Anterior cingulate cortex (tissue), 58 donors: ENCODE data around the gene FZR1.
"Not testable (repeated sequence)": the region's sequence is repeated elsewhere in the genome, so short reads cannot be mapped to it uniquely, and the experiment has no call there.

Source experiments
- DNase-seq, 58 donors: peaks; one replicate each; lab custom pipeline; 2025; lab: John Stamatoyannopoulos, UW

The FZR1 gene

DNA sequence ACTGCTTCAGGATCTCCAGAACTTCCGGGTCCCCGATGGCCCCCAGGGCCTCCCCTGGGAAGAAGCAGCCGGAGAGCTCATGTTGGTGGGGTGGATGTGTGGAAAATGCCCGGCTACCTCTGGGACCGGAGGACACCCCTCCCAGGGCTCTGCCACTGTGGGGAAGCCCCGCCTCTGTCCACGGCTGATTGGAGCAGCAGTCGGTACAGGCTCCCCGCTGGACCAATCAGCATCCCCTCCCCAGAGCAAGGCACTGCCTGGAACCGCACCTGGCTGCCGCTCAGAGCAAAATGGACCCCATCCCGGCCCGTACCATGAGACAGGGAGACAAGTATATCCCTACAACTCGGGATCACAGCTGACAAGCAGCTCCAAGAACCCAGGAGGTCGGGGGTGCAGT lies 12.1 kb upstream of the FZR1 start:
- DNase-seq, result peak in 56 of 58 donors; percentile 15 to 98 (median 82)

- DNase-seq, result peak in 1 of 58 donors; percentile 37
These were observed 11.6 kb upstream of the FZR1 start for GRCh38 chr19:3494559-3494958.

DNA sequence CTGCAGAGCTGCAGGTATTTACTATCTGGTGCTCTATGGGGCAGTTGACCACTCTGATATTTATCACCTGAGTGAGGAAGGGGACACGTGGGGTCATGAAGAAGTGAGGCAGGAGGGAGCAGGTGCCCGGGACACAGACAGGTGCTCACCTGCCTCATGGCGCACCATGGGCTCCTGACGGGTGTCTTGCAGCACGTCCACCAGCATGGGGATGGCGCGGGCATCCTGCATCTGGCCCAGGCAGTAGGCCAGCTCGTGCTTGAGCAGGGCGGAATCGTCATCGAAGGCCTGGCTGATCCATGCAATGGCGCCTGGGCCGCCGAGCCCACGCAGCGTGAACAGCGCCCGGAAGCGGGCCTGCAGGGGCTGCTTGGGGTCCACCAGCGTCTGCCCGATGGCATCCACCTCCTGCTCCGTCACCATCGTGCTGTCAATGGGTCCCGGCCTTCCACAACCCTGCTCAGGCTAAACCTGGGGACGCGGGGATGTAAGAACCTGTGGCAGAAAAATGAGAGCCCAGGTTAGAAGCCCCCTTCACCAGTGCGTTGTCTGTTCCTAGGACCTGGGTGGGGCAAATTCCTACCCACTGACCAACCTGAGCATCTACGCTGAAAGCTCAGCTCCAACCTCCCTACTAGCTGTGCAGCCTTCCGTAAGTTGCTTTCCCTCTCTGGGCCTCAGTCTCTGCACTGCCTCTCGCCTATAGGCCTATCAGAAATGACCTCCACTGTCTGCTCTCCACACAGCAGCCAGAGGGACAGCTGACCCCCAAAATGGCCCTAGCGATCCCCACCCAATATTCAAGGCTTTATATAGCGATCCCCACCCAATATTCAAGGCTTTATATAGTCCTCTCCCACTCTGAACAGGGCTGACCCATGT lies 9.5 kb upstream of the FZR1 start:
- no peak for DNase-seq

DNA sequence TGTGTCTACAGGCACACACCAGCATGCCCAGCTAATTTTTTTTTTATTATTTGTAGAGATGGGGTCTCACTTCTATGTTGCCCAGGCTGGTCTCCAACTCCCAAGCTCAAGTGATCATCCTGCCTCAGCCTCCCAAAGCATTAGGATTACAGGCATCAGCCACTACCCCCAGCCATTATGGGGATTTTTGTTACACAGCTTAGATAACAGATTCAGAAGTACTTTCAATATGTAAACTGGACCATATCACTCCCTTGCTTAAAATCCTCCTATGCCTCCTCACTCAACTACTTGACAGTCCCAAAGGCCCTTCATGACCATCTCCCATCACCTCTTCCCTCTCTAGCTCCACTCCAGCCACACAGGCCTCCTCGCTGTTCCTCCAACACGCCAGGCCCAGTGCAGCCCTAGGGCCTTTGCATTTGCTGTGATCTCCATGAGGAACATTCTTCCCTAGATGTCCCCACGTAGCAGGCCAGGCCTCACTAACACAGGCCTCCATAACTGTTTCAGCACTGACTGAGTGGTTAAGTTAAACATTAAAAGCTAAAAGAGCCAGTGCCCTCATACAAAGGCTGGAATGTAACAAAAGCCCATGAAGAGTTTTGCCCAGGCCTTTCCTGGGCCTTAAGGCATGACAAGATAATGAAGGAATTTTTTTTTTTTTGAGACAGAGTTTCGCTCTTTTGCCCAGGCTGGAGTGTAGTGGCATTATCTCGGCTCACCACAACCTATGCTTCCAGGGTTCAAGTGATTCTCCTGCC lies 8.2 kb upstream of the FZR1 start:
- no peak for DNase-seq

- no peak for DNase-seq
These were observed 6.2 kb upstream of the FZR1 start for GRCh38 chr19:3499738-3500428.

GRCh38 chr19:3500429-3501101 lies 5.5 kb upstream of the FZR1 start, which contains the start of gene DOHH:
Gene DOHH (minus strand): TSS chr19:3500674. CDS start chr19:3496814, 3,860 bp downstream.
- DNase-seq, result peak; percentile 69 to 99 (median 92)

- DNase-seq, result no peak
These were observed 4.3 kb upstream of the FZR1 start for GRCh38 chr19:3501780-3502179.

GRCh38 chr19:3503036-3503572 lies 3.0 kb upstream of the FZR1 start:
- no peak for DNase-seq

- DNase-seq, result no peak
These were observed 1.4 kb upstream of the FZR1 start for GRCh38 chr19:3504735-3505134.

DNA sequence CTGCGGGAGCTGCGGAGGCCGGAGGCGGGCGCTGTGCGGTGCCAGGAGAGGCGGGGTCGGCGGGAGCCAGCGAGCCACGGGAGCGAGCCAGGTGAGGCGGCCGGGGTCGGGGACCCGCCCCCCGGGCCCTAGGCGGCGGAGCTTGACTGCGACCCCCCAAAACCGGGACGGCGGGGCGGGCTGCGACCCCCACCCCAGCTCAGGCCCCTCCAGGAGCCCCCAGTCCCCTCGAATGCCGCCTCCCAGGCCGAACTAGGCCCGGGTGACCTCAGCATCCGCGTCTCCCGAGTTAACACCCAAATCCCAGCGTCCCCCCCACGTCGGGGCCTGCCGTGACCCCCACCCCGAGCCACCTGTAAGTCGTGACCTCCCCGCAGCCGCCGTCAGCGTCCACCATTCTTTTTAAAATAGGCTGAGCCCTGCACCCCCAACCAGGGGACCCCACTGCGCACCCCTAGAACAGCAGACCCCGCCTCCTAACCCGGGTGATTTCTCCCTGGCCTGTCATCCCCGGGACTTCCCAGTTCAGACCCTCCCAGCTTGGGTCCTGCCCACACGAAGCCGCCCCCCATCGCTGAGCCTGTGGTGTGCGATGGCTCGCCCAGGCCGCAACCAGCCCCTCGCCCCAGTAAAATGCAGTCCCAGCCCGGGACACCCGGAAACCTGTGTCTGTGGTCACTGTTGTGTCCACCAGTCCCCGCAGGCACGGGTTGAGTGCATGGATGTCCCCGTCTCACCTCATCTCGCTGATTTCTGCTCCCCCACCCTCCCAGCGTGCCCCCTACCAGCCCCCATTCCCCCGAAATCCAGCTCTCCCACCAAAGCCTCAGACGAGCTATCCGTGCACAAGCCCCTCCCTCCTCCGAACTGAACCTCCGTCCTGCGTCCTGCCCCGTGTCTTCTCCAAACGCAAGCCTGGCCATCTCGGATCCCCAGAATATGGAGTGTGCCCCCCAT lies 551 bp downstream of the FZR1 start:
- peak in 9 of 58 donors; percentile 11 to 70 (median 42) for DNase-seq

- DNase-seq, result peak in 12 of 58 donors; percentile 7 to 46 (median 25)
These were observed 1.4 kb downstream of the FZR1 start for GRCh38 chr19:3507371-3508120.

GRCh38 chr19:3508121-3508661 lies 2.1 kb downstream of the FZR1 start:
- not testable (repeated sequence) for DNase-seq

DNA sequence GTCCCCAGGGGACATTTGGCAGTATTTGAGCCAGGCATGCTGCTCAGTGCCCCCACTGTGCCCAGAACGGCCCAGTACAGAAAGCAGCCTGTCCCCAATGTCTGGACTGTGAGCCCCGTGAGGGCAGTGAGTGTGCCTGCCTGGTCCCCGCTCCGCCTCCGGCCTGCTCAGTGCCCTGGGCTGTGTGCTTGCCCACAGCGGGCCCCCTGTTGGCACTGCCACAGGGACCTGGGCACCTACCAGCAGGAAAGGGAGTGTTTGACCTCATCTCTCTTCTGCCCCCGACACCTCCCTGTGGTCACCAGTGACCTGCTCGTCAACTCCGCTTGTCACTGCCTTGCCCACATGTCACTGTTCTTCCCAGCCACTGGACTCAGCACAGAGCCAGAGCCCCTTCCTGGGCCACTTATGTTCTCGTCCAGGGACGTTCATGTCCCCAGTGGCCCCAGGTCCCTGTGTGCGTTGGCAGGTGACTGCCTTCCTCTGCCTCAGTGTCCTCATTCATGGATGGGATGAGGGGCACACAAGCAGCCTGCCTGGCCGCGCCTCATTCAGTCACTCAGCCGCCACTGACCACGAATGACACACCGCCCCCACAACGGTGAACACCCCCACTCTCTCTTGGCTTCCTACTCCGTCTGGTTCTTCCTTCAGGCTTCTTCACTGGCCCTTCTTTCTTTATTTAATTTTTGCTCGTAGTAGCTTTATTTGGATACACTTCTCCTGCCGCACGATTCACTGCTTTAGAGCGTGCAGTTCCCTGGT lies 2.8 kb downstream of the FZR1 start:
- no peak for DNase-seq

DNA sequence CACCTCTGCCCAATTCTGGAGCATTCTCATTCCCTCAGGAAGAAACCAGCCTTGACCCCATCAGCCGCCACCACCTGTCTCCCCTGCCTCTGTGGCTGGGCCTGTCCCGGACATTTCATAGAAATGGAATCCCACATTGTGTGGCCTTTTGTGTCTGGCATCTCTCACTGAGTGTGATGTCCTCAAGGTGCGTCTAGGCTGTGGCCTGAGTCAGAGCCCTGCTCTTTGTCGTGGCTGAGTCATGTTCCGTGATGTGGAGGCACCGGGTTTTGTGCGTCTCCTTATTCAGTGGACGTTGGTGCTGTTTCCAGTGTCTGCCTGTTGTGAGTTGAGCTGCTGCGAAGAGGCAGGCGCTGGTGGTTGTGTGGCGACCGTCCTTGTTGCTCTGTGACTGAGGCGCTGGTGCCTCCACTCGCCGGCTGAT lies 3.5 kb downstream of the FZR1 start:
- peak in 1 of 58 donors; percentile 15 for DNase-seq

DNA sequence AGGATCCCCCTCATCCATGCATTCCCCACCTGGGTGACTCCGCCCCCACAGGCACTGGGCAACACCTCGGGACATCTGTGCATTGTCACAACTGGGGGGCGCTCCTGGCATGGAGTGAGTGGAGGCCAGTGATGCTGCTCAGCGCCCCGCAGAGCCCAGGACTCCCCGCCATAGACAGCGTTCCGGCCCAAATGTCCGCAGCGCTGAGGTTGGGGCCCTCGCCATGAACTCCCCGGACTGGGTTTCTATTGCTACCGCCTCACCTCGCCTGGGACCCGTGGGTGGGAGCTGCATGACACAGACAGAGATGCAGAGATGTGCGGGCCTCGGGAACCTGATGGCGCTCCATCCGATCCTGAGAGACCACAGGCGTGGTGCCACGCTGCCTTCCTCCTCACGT lies 4.6 kb downstream of the FZR1 start:
- no peak for DNase-seq

GRCh38 chr19:3511506-3512251 lies 5.6 kb downstream of the FZR1 start:
- no peak for DNase-seq
